NT2/D1 (cell line): ENCODE data around the gene OAS2.

Experiments
- SUZ12 ChIP-seq: IDR thresholded peaks from 2 replicates; pipeline ENCODE4 v1.6.1; 2011; ENCODE audit not compliant: insufficient read length, insufficient read depth; ENCODE audit errors: extremely low read depth
- YY1 ChIP-seq: IDR thresholded peaks from 2 replicates; pipeline ENCODE4 v1.6.1; 2011; ENCODE audit not compliant: insufficient read length, insufficient read depth
- ZNF274 ChIP-seq: IDR thresholded peaks from 2 replicates; pipeline ENCODE4 v1.6.1; 2011; ENCODE audit warnings: mild to moderate bottlenecking, low read depth, low read length

GRCh38 chr12:113021500-113021899, 43.2 kb downstream of the OAS2 start:
- TF ChIP-seq YY1 (no peak), ZNF274 (no peak), SUZ12 (no peak)
